ENCODE results near the gene MYO15B.

The MYO15B gene

DNA sequence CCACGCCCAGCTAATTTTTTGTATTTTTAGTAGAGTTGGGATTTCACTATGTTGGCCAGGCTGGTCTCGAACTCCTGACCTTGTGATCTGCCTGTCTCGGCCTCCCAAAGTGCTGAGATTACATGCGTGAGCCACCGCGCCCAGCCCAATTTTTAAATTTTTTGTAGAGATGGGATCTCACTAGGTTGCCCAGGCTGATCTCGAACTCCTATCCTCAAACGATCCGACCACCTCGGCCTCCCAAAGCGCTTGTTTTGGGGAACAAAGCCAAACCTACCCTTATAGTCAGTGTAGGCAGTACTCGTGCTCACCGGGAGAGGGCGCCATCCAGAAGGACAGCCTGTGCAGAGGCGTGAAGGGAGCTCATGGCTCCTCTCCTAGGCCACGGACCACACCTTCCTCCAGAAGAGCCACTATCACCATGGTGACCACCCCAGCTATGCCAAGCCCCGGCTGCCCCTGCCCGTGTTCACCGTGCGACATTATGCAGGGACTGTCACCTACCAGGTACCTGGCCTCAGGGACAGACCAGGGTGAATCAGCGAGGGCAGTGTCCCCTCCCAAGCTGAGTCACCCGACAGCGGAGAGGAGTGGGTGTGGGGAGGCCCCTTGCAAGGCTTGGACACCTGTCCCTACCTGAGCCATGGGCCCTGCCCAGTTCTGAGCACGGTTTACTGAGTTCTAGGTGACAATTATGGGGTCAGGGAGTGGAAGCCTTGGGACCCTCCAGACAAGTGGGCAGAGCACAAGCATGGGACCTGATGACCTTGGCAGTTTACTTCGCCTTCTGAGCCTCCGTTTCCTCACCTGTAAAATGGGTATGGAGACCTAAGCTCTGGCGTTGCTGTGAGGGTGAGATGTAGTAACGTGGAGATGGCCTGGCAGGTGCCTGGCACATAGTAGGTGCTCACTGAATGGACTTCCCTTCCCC is 13.7 kb downstream of the MYO15B start:
- in situ Hi-C loops (cut with HindIII; ENCODE audit: low sequenced_read_pairs): no loop called here

DNA sequence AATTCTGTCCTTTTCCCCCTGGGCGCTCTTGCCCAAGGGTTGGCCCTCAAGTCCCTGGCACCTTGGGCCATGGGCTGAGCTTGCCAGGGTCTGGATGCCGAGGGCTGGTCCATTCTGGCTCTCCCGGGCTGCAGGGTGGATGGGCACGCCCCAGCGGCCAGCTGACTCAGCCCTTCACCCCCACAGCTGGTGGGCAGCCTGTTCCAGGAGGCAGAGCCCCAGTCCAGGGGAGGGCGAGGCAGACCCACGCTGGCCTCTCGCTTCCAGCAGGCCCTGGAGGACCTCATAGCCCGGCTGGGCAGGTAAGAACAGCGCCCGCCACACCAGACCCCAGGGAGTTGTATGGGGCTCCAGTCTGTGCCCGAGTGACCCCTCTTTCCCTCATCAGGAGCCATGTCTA is 15.0 kb downstream of the MYO15B start:
- in situ Hi-C loops (cut with HindIII; ENCODE audit: low sequenced_read_pairs): no loop called here

- in situ Hi-C loops (cut with HindIII; ENCODE audit: low sequenced_read_pairs): no loop called here
Measured at GRCh38 chr17:75603123-75603522, 15.5 kb downstream of the MYO15B start.

GRCh38 chr17:75604034-75604695 is 16.6 kb downstream of the MYO15B start:
- in situ Hi-C loops (cut with HindIII; ENCODE audit: low sequenced_read_pairs): no loop called here

DNA sequence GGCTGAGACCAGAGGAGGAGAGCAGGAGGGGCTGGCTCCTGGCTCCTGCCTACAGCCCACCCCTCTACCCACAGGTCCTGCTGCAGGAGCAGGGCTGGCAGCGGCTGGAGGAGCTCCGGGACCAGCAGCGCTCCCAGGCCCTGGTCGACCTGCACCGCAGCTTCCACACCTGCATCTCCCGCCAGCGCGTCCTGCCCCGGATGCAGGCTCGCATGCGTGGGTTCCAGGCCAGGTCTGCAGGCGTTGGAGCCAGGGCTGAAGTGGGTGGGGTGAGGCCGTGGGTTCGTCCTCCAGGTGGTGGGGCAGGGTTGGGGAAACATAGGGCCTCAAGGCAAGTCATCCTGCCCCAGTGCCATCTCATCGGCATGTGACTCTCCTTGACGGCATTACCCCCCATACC is 18.2 kb downstream of the MYO15B start:
- in situ Hi-C loops (cut with HindIII; ENCODE audit: low sequenced_read_pairs): no loop called here

DNA sequence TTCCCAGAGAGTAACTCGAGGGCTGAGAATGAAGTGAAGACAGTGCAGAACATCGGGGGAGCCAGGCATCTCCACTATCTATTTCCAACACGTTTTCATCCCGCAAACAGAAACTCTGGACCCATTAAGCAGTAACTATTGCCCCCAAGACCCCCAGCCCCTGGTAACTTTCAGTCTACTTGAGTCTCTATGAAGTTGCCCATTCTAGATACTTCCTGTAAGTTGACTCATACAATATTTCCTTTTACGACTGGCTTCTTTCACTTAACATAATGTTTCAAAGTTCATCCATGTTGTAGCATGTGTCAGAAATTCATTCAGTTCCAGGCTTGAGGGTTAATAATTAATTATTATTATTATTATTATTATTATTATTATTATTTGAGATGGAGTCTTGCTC is 19.5 kb downstream of the MYO15B start:
- in situ Hi-C loops (cut with HindIII; ENCODE audit: low sequenced_read_pairs): no loop called here

- in situ Hi-C loops (cut with HindIII; ENCODE audit: low sequenced_read_pairs): no loop called here
Measured at GRCh38 chr17:75610103-75610984, 22.7 kb downstream of the MYO15B start.

DNA sequence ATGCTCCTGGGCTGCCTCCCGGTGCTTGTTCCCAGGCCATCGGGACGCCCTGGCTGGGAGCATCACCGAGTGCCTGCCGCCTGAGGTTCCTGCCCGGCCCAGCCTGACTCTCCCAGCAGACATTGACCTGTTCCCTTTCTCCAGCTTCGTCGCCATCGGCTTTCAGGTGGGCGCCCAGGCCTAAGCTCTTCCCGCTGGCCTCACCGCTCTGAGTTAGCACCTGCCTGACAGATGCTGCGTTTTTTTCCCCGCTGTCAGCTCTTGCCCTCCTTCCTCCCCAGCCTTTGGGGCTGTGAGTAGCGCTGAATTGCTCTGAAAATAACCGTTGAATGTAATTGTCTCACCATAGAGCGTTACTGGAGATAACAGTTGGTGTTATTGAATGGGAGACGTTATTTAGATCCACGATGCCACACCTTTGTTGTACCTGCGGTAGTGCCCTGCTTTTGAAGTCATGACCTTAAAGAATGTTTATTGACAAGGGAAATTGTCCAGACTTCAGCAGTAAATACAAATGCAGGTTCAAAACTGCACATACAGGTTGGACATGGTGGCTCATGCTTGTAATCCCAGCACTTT is 24.3 kb downstream of the MYO15B start:
- in situ Hi-C loops (cut with HindIII; ENCODE audit: low sequenced_read_pairs): no loop called here

DNA sequence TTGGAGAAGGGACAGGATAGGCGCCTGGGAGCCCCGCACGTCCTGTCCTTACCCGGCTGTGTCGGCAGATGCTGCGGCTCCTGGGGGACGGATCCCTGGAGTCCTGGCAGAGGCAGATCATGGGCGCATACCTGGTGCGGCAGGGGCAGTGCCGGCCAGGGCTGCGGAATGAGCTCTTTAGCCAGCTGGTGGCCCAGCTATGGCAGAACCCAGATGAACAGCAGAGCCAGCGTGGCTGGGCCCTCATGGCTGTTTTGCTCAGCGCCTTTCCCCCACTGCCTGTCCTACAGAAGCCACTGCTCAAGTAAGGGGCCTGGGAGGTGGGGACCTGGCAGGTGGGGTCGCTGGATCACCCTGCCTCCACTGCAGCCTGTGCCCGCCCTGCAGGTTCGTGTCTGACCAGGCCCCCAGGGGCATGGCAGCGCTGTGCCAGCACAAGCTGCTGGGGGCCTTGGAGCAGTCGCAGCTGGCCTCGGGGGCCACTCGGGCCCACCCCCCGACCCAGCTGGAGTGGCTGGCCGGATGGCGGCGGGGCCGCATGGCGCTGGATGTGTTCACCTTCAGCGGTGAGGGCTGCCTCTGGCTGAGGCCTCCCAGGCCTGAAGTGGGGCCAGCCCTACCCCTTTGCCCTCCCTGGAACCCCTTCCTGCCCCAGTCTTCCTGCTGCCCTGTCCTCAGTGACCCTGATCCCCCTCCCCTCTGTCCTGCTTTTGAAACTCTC is 25.5 kb downstream of the MYO15B start:
- in situ Hi-C loops (cut with HindIII; ENCODE audit: low sequenced_read_pairs): no loop called here

DNA sequence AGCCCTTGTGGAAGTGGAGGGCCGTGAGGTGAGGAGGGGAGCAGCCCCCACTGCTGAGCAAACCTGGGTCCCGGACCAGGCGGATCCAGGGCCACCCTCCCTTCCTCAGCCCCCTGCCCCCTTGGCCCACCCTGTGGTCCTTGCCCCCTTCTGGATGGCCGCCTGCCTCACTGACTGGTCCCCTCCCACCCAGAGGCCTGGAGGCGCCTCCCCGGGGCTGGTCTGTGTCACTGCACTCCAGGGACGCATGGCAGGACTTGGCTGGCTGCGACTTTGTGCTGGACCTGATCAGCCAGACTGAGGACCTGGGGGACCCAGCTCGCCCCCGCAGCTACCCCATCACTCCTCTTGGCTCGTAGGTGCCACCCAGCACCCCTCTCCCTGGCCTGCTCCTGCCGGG is 26.4 kb downstream of the MYO15B start:
- in situ Hi-C loops (cut with HindIII; ENCODE audit: low sequenced_read_pairs): no loop called here

DNA sequence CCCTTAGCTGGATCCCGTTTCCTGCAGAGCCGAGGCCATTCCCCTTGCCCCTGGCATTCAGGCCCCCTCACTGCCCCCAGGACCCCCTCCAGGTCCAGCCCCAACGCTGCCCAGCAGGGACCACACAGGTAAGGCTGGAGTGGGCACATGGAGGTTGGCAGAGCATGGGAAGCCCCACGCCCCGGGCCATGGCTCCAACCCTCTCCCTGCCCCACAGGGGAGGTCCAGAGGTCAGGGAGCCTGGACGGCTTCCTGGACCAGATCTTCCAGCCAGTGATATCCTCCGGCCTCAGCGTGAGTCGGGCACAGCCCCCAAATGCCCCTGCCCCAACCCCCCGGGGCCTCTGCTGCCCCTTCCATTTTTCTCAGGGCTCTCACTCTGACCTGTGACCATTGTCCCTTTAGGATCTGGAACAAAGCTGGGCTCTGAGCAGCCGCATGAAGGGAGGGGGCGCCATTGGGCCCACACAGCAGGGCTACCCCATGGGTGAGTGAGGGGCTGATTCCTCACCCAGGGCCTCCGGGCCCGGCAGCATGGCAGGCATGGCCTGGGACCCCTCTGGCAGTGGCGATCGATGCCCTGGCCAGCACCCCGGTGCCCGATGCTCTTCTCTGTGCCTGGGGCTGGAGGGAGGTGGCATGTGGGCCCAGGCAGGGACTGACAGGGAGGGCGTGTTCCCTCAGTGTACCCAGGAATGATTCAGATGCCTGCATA is 27.1 kb downstream of the MYO15B start:
- in situ Hi-C loops (cut with HindIII; ENCODE audit: low sequenced_read_pairs): no loop called here

DNA sequence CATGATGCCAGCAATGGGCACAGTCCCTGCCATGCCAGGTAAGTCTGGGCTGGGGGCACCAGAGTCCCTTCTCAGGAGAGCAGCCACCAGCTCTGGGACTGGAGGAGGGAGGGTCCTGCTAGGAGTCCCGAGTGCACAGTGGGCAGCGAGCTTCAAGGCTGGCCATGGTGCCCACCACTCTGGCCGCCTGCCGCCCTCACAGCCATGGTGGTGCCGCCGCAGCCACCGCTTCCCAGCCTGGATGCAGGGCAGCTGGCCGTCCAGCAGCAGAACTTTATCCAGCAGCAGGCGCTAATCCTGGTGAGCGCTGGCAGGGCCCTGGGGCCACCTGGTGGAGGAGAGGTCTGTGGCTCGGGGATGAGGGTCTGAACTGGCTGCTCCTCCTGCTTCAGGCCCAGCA is 27.7 kb downstream of the MYO15B start:
- in situ Hi-C loops (cut with HindIII; ENCODE audit: low sequenced_read_pairs): no loop called here

- in situ Hi-C loops (cut with HindIII; ENCODE audit: low sequenced_read_pairs): no loop called here
Measured at GRCh38 chr17:75616521-75617122, 29.0 kb downstream of the MYO15B start.

DNA sequence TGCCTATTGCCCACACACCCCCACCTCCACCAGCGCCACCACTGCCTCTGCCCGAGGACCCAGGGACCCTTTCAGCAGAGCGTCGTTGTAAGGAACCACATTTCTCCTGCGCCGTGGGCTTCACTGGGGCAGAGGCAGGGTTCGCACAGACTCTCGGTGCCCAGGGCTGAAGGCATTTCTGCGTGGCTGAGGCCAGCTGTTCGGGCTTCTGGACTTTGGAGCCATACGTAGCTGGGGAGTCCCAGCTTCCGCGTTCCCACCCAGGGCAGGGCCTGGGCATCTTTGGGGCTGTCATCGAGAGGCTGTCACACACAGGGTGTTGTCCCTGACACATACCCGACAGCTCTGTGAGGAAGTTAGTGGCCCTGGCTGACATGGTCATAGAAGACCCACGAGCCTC is 29.6 kb downstream of the MYO15B start:
- in situ Hi-C loops (cut with HindIII; ENCODE audit: low sequenced_read_pairs): no loop called here

GRCh38 chr17:75617675-75618074 is 30.1 kb downstream of the MYO15B start:
- in situ Hi-C loops (cut with HindIII; ENCODE audit: low sequenced_read_pairs): no loop called here

GRCh38 chr17:75619506-75620431 is 32.2 kb downstream of the MYO15B start:
- in situ Hi-C loops (cut with HindIII; ENCODE audit: low sequenced_read_pairs): no loop called here

DNA sequence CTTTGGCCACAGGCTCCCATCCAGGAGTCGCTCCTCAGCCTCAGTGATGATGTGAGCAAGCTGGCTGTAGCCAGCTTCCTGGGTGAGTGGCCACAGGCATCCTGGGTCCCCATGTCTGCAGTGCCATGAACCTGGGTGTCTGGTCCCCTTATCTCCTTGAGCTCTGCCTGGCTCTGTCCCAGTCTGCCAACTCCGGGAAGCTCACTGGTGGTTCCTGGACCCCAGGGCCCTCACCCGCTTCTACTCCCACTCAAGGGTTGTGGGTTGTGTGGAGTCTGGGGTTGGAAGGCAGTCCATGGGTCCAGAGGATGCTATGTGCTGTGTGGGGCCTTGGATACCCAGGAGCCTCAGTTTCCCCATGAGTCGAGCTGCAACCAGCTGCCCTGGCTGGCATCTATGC is 33.9 kb downstream of the MYO15B start:
- in situ Hi-C loops (cut with HindIII; ENCODE audit: low sequenced_read_pairs): no loop called here

DNA sequence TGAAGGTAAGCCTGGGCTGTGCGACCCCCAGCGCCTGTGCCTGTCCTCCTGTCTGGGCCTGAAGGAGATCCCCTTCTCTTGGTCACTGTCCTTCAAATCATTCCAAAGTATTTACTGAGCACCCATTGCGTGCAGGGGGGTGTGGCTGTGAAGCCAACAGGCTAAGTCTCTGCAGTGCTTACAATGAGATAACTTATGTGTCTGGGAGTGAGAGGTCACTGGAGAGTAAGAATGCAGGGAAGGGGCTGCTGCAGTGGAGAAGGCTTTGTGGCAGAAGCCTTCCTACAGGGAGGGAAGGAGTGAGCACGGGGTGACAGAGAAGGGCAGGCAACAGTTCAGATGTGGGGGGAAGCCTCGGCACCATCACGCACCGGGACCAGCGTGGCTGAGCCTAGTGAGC is 34.5 kb downstream of the MYO15B start:
- in situ Hi-C loops (cut with HindIII; ENCODE audit: low sequenced_read_pairs): no loop called here
